CD1c-positive myeloid dendritic cell (primary cell): ENCODE results near the gene JAK3.
A peak's percentile ranks its signal among the peaks of the same experiment; 100 is the strongest.
"Not testable (repeated sequence)": the region's sequence is repeated elsewhere in the genome, so short reads cannot be mapped to it uniquely, and the experiment has no call there.

Experiments used
- DNase-seq: peaks from one replicate; pipeline ENCODE4 v3.0.0-alpha.2; 2016; ENCODE audit errors: extremely low spot score

The JAK3 gene

DNA sequence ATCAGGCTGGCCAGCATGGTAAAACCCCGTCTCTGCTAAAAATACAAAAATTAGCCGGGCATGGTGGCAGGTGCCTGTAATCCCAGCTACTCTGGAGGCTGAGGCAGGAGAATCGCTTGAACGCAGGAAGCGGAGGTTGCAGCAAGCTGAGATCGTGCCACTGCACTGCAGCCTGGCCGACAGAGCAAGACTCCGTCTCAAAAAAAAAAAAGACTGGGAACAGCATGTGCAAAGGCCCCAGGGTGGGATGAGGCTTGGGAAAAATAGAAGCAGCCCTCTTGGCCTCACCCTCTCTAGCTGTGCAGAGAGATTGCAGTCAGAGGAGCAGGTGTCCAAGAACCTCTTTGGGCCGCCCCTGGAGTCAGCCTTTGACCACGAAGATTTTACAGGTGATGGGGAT lies 69.9 kb downstream of the JAK3 start:
- not testable (repeated sequence) for DNase-seq

GRCh38 chr19:17775991-17776803 lies 71.6 kb downstream of the JAK3 start:
- DNase-seq = peak; percentile 80

- DNase-seq = peak; percentile 59
These were observed 72.4 kb downstream of the JAK3 start for GRCh38 chr19:17775245-17775927.
